Activated T-cell treated with anti-CD3 and anti-CD28 coated beads, Interleukin-2, amount 50 U/mL, for 24 hours (primary cell): ENCODE data around the gene TMEM72.

ENCODE experiments used
- DNase-seq: peaks from one replicate; pipeline ENCODE4 v3.0.0-alpha.2; 2020
- H3K27ac Mint-ChIP-seq: 2 replicates; pipeline ENCODE4 v1.8.0; 2020; ENCODE audit warnings: mild to moderate bottlenecking, mixed read lengths
- H3K27me3 Mint-ChIP-seq: 2 replicates; pipeline ENCODE4 v1.8.0; 2020; ENCODE audit warnings: mixed read lengths
- H3K36me3 Mint-ChIP-seq: 2 replicates; pipeline ENCODE4 v1.8.0; 2020; ENCODE audit warnings: low read depth, mixed read lengths
- H3K4me1 Mint-ChIP-seq: 2 replicates; pipeline ENCODE4 v1.8.0; 2020; ENCODE audit warnings: low read depth, mixed read lengths
- H3K4me3 Mint-ChIP-seq: 2 replicates; pipeline ENCODE4 v1.8.0; 2020; ENCODE audit warnings: mild to moderate bottlenecking, moderate library complexity, mixed read lengths
- H3K9me3 Mint-ChIP-seq: 2 replicates; pipeline ENCODE4 v1.8.0; 2020; ENCODE audit warnings: mixed read lengths

Gene TMEM72

DNA sequence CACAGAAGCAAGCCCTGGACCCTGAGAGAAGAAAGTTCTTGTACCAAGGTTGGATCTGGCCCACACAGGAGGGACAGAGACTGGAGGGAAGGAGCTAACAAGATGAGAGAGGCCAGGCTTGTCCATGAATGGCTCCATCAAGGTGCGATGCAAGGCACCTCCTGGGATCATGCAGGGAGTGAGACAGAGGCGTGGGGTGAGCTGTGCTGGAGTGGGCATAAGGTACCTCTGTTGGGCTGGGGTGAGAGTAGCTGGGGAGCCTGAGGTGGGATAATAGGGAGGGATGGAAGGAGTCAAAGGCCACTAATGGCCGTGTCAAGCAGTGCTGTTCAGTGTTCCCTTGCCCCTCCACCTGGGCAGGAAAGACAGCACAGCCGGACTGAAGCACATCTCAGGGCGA lies 9.9 kb downstream of the TMEM72 start:
- Mint-ChIP-seq H3K27me3 (no peaks in the 10 kb centered on the region), H3K4me1 (no peaks in the 10 kb centered on the region), H3K36me3 (no peaks in the 10 kb centered on the region), H3K4me3 (no peak overlapping the region), H3K27ac (no peak overlapping the region), H3K9me3 (no peaks in the 10 kb centered on the region)
- DNase-seq = no peak

GRCh38 chr10:44921506-44921905 lies 10.4 kb downstream of the TMEM72 start:
- H3K4me1 Mint-ChIP-seq = no peaks in the 10 kb centered on the region
- no peak overlapping the region for H3K4me3 Mint-ChIP-seq
- no peak for DNase-seq
- no peaks in the 10 kb centered on the region for H3K9me3 Mint-ChIP-seq
- H3K36me3 Mint-ChIP-seq = no peaks in the 10 kb centered on the region
- no peaks in the 10 kb centered on the region for H3K27me3 Mint-ChIP-seq
- H3K27ac Mint-ChIP-seq = no peak overlapping the region

DNA sequence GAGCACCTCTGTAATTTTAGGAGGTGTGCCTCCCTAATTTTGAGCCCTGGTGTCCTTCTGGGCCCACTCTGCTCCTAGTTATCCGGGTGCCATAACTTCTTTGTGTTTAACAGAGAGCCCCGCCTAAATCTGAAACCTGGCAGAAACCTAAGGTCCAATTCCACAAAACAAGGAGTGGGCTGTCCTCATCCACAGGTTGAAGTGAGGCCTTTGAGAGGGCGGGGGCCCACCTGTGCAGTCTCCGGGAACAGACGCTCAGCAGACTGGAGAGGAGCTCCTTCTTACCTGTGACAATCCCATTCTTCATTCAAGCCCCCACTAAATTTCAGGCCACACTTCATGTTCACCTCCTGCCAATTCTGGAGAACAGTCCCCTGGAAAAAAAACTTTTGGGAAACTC lies 10.9 kb downstream of the TMEM72 start:
- Mint-ChIP-seq H3K36me3 (no peaks in the 10 kb centered on the region), H3K27me3 (no peaks in the 10 kb centered on the region), H3K9me3 (no peaks in the 10 kb centered on the region)

DNA sequence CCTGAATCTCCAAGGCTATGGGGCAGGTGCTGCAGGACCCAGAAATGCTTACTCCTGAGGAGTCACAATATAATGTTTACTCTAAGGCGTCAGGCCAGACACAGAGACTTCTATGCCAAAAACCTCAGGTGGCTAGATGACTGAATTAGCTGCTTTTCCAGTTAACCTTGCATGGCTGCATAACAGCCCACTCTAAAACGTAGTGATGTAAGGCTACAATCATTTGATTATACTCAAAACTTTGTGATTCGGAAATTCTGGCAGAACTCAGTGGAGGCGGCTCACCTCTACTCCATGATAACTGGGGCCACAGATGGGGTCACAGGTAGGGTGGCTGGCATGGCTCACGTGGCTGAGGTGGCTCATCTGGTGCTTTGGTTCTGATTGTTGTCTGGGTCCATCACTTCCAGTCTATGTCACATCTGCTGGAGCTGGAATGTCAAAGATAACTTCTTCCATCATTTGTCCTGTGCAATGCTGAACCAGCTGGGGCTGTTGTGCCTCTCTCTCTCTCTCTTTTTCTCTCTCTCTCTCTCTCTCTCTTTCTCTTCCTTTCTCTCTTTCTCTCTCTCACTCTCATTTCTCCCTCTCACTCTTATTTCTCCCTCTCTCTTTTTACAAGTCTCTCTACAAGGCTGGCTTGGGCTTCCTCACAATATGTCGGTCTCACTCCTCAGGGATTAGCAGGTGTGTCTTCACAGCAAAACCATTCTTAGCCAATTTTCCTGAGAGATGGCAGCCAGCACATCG lies 11.8 kb downstream of the TMEM72 start:
- no peaks in the 10 kb centered on the region for H3K4me1 Mint-ChIP-seq
- H3K4me3 Mint-ChIP-seq = no peak overlapping the region
- H3K36me3 Mint-ChIP-seq = no peaks in the 10 kb centered on the region
- no peaks in the 10 kb centered on the region for H3K9me3 Mint-ChIP-seq
- DNase-seq = no peak
- no peak overlapping the region for H3K27ac Mint-ChIP-seq
- no peaks in the 10 kb centered on the region for H3K27me3 Mint-ChIP-seq

More for the DNA sequence above, 10.9 kb downstream of the TMEM72 start:
- DNase-seq = no peak
- Mint-ChIP-seq H3K4me1 (no peaks in the 10 kb centered on the region), H3K27ac (no peak overlapping the region), H3K4me3 (no peak overlapping the region)

GRCh38 chr10:44923611-44924010 lies 12.5 kb downstream of the TMEM72 start:
- no peak for DNase-seq
- Mint-ChIP-seq H3K27me3 (no peaks in the 10 kb centered on the region), H3K27ac (no peak overlapping the region), H3K36me3 (no peaks in the 10 kb centered on the region), H3K4me3 (no peak overlapping the region), H3K9me3 (no peaks in the 10 kb centered on the region), H3K4me1 (no peaks in the 10 kb centered on the region)

- Mint-ChIP-seq H3K9me3 (no peaks in the 10 kb centered on the region), H3K36me3 (no peaks in the 10 kb centered on the region), H3K4me3 (no peak overlapping the region), H3K4me1 (no peaks in the 10 kb centered on the region), H3K27me3 (no peaks in the 10 kb centered on the region), H3K27ac (no peak overlapping the region)
- DNase-seq = no peak
Measured at GRCh38 chr10:44924261-44925040, 13.3 kb downstream of the TMEM72 start.

GRCh38 chr10:44925224-44925623 lies 14.1 kb downstream of the TMEM72 start:
- Mint-ChIP-seq H3K4me1 (no peaks in the 10 kb centered on the region), H3K36me3 (no peaks in the 10 kb centered on the region), H3K9me3 (no peaks in the 10 kb centered on the region), H3K27ac (no peak overlapping the region), H3K4me3 (no peak overlapping the region), H3K27me3 (no peaks in the 10 kb centered on the region)
- DNase-seq = no peak

DNA sequence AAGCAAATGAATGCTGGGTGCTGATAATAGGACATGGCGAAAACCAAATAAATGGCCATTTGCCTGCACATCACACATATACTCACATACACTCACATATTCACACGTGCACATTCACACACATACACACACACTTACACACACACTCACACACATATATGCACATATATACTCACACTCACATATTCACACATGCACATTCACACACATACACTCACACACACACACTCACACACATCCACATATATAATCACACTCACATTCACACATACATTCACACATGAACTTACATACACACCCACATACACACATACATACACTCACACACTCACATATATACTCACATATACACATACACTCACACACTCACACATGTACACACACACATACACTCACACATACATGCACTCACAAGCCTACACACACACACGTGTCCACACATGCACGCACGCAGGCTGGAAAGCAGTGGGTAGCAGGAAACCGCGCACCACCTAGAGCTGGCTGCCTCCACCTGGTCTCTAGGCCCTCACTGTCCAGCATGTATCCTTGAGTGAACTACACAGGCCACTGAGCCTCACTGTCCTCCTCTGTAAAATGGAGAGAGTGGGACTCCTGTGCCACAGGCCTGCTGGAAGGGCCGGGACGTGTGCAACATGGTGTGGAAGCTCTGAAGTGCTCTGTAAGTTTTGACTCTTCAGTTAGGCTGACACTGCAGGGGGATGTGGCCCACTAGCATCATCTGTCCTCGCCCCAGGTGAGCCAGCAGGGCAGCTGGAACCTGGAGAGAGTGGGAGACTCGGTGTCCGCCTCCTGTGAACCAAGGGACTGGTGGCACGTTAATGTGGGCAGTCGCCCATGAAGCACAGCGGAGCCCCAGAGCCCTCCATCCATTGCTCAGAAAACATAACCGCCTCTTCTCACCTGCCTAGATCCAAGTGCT lies 14.9 kb downstream of the TMEM72 start:
- Mint-ChIP-seq H3K36me3 (no peaks in the 10 kb centered on the region), H3K4me1 (no peaks in the 10 kb centered on the region), H3K4me3 (no peak overlapping the region), H3K27ac (no peak overlapping the region), H3K27me3 (no peaks in the 10 kb centered on the region), H3K9me3 (no peaks in the 10 kb centered on the region)
- DNase-seq = no peak

DNA sequence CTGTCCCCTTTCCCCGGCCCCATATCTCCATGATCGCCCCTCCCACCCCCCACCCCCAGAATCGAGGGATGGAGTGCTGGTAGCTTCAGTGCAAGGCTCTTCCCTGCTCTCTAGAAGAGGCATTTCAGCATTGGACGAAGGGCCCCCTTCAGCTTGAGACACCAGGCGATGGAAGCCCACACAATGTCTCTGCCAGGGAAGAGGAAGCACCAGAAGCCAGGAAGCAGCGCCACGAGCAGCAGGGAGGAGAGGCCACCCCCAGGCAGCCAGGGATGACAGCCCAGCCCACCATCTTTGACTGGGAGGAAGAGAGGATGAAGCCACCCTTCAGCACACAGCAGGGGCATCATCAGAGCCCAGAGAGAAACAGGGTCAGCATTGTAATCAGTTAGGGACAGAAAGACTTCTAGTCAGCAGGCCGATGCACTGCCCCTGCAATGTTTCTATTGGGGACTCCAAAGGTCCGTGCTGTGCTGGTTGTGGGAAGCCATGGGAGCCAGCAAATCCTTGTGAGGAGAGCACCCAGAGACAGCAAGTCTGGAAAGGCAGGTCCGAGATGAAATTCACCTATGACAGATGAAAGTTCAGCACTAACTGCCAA lies 15.7 kb downstream of the TMEM72 start:
- Mint-ChIP-seq H3K27me3 (no peaks in the 10 kb centered on the region), H3K9me3 (no peaks in the 10 kb centered on the region), H3K4me1 (no peaks in the 10 kb centered on the region), H3K4me3 (no peak overlapping the region), H3K27ac (no peak overlapping the region), H3K36me3 (no peaks in the 10 kb centered on the region)
- DNase-seq = no peak

DNA sequence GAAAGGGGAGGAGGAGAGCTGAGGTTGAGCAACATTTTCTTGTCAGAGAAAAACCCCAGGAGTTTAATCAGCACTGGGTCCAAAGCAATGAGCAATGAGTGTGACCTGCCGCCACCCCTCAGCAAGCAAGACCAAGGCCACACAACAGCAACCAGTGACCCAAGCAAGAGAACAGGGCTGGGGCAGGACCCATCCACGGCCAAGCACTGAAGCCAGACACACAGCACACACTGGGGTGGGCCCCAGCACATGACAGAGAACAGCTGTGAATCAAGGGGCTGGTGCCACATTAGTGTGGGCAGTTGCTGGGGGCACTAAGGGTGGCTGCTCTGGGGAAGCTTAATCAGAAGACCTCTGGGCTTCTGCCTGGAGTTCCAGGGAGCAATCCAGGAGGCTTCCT lies 16.2 kb downstream of the TMEM72 start:
- Mint-ChIP-seq H3K9me3 (no peaks in the 10 kb centered on the region), H3K36me3 (no peaks in the 10 kb centered on the region), H3K4me1 (no peaks in the 10 kb centered on the region), H3K27ac (no peak overlapping the region), H3K4me3 (no peak overlapping the region), H3K27me3 (no peaks in the 10 kb centered on the region)
- DNase-seq = no peak

GRCh38 chr10:44928462-44928861 lies 17.3 kb downstream of the TMEM72 start:
- Mint-ChIP-seq H3K27ac (no peak overlapping the region), H3K36me3 (no peaks in the 10 kb centered on the region), H3K9me3 (no peaks in the 10 kb centered on the region)

DNA sequence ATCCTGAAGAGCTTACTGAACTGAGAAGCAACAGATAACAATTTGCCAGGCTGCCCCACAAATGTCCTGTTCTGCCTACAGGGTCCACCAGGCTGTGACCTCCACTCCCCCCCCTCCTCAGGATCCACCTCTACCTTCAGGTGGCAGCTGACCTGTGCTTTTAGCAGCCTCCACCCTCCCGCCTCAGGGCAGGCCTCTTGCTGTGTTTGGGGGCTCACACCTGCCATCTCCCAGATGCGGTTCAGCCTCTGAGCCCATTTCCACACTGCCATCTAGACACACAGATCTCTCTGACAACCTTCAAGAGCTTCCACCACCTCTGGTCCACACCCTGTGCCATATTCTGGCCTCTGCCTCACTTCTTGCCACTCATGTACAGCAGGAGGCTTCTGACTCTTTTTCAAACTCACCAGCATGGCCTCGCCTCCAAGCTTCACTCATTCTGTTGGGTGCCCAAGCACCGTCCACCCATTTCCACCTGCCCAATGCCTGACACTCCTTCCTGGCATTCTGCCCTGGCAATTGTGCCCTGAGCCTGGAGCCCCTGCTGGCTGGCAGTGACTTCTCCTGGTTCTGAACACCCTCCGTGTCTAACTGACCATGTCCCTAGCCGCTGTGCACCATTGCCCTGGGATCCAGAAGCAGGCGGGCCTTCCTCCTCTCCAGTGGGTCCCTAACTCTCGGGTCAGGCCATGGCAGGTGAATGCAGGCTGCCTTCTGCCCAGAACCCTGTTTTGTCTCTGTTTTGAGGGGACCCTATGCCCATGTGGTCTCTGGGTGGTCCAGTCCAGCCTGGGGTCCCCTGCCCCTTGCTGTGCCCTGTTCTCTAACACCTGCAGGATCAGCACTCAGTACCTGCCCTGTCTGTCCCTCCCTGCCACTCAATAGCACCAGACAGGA lies 18.5 kb downstream of the TMEM72 start:
- H3K4me1 Mint-ChIP-seq = no peaks in the 10 kb centered on the region
- DNase-seq = no peak
- H3K4me3 Mint-ChIP-seq = no peak overlapping the region
- no peaks in the 10 kb centered on the region for H3K9me3 Mint-ChIP-seq
- no peaks in the 10 kb centered on the region for H3K36me3 Mint-ChIP-seq
- peaks cover 2% of the 10 kb centered on the region for H3K27me3 Mint-ChIP-seq
- no peak overlapping the region for H3K27ac Mint-ChIP-seq

More at GRCh38 chr10:44928462-44928861, 17.3 kb downstream of the TMEM72 start:
- no peak overlapping the region for H3K4me3 Mint-ChIP-seq
- no peaks in the 10 kb centered on the region for H3K27me3 Mint-ChIP-seq
- DNase-seq = no peak
- H3K4me1 Mint-ChIP-seq = no peaks in the 10 kb centered on the region

GRCh38 chr10:44930904-44931620 lies 19.9 kb downstream of the TMEM72 start:
- Mint-ChIP-seq H3K4me1 (peaks cover 2% of the 10 kb centered on the region), H3K27ac (no peak overlapping the region), H3K4me3 (no peak overlapping the region), H3K36me3 (no peaks in the 10 kb centered on the region), H3K27me3 (peaks cover 2% of the 10 kb centered on the region), H3K9me3 (no peaks in the 10 kb centered on the region)
- no peak for DNase-seq
